ENCODE measurements around the gene DUOX2.

GRCh38 chr15:45146405-45146804 lies 32.4 kb upstream of the DUOX2 start:
- no peak for TF ChIP-seq CTCF (IDR thresholded peaks at IDR 0.05)
- TF ChIP-seq POLR2A (IDR thresholded peaks at IDR 0.05): no peak

Data from lower leg skin (tissue), 3 donors.